ELR (cell line): ENCODE measurements around the gene AMOTL1.
A peak's percentile ranks its signal among the peaks of the same experiment; 100 is the strongest.
"Not testable (repeated sequence)": the region's sequence is repeated elsewhere in the genome, so short reads cannot be mapped to it uniquely, and the experiment has no call there.

ENCODE experiments used
- DNase-seq: peaks from one replicate; pipeline ENCODE4 v3.0.0-alpha.2; 2015; ENCODE audit warnings: low read depth

Gene AMOTL1

GRCh38 chr11:94883878-94884277, 115.7 kb downstream of the AMOTL1 start:
- no peak for DNase-seq

- DNase-seq = no peak
Observed at GRCh38 chr11:94884376-94884775, 116.2 kb downstream of the AMOTL1 start.

DNA sequence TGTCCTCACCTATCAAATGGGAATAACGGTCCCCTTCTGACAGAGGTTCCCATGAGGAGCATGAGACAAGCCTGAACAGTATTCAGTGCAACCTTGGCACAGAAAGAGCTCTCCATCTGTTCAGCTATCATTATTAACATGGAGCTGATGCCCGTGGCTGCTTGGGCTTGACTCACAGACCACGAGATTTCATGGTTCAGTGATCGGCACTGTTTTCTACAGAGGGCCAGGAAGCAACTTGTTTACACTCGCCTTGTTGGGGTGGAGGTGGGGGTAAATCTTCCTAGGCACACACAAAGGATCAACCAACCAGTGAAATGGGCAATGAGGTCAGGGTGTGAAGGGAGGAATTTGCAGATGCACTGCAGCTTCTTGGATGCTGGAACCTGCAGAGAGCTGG, 117.0 kb downstream of the AMOTL1 start:
- DNase-seq = peak; percentile 22

- DNase-seq = no peak
Observed at GRCh38 chr11:94885581-94885980, 117.4 kb downstream of the AMOTL1 start.

- DNase-seq = no peak
Observed at GRCh38 chr11:94888204-94888603, 120.0 kb downstream of the AMOTL1 start.

DNA sequence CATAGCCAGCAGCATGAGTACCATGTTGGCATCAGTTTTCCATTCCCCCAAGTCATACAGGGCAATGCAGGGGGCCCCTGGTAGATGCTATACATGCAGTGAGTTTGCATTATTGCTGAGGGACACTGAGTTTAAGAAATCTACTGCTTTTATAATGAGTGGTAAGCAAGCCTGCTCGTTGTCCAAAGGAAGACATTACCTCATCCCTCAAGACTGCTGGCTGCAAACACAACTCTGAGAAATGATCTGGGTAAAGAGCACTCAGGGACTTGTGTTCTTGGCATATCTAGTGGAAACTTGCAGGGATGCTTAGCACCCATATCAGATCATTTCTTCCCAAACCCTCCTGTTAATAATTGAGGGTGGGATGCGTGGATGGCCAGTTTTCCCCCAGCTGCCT, 127.3 kb downstream of the AMOTL1 start:
- DNase-seq = peak; percentile 31

DNA sequence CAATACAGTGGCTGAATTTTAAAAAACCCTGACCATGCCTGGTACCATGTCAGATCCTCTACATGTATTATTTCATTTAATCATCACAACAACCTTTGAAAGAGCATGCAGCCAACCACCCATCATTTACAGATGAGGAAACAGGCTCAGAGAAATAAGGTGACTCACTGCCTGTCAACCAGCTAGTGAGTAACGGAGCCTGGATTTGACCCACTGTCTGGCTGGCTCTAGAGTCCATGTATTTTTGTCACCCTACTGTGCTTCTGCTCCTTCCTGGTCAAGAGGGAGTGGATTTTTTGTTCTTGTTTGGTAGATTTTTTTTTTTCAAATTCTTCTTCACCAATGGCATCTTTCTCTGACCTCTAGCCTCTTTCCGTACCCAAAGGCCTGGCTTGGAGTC, 127.8 kb downstream of the AMOTL1 start:
- peak; percentile 79 for DNase-seq

DNA sequence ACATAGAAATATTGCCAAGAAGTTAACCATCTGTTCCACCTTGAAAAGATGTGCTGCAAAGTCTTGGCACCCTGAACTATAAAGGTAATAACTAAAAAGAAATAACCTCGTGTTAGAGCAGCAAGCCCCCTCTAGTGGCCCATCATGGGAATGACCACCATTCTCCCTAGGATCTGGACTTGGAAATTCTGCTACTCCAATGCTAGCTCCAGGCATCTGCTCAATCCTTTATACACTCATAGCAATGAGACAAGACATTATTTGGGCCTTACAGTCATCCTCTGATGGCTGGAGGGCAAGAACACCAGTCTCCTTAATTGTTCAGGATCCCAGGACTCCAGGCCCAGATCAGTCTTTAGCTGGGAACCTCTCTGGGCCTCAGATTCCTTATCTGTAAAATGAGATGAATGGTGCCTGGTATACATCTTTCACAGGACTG, 129.2 kb downstream of the AMOTL1 start:
- peak; percentile 64 for DNase-seq

- DNase-seq = no peak
Observed at GRCh38 chr11:94907226-94907625, 139.1 kb downstream of the AMOTL1 start.

- peak; percentile 62 for DNase-seq
Observed at GRCh38 chr11:94909371-94909820, 141.2 kb downstream of the AMOTL1 start.

DNA sequence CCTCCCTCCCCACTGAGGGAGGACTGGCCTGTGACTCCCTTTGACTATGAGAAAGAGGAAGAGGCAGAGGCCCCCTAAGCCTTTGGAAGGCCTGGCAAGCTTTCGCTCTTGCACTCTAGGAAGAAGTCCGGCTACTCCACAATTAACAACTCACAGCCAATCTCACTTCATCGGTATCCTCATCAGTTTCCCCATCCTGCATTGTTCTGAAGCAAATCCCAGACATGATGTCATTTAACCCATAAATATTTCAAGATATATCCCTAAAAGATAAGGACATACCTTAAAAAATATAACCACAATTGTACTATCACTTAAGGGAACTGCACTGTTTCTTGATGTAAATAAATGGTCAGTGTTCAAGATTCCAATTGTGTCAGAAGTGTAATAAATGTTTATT, 142.1 kb downstream of the AMOTL1 start:
- no peak for DNase-seq

GRCh38 chr11:94910779-94911178, 142.6 kb downstream of the AMOTL1 start:
- DNase-seq = peak; percentile 23

GRCh38 chr11:94912806-94913205, 144.7 kb downstream of the AMOTL1 start:
- no peak for DNase-seq

GRCh38 chr11:94913718-94914394, 145.7 kb downstream of the AMOTL1 start:
- DNase-seq = not testable (repeated sequence)

- no peak for DNase-seq
Observed at GRCh38 chr11:94920311-94920710, 152.2 kb downstream of the AMOTL1 start.

- DNase-seq = no peak
Observed at GRCh38 chr11:94922321-94923003, 154.3 kb downstream of the AMOTL1 start.

- DNase-seq = no peak
Observed at GRCh38 chr11:94923004-94923334, 154.8 kb downstream of the AMOTL1 start.

DNA sequence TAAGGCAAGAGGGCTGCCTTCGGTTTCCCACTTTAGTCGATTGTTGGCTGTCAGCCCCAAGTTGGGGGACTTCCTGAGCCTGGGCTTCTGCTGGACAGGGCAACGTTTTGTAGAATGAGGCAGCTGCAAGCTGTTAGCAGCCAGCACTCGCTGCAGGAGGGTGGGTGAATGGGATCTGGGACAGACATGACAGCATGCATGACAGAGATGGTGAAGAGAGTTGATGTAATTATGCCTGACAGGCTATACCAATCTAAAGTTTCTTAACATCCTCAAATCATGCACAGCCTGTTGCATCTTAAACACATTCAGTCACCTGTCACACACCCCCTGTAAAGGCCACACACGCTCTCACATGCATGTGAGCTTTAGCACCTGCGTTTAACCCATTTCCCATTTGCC, 156.0 kb downstream of the AMOTL1 start:
- no peak for DNase-seq

DNA sequence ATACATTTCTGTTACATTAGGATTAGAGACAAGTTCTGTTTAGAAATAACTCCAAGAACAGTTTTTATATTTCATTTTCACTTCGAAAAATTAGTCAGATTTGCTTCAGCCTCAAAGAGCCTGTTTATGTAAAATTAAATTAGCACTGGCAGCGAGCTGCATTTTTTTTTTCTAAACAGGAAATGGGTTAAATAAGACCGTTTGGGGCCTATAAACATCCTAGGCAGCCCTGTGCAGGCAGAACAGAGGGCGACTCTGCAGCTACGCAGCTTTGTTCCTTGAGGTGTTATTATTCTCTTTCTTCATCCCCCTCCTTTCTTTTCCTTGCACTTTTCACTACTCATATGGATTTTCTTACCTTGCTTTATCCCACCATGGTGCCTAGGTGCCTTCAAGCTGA, 156.5 kb downstream of the AMOTL1 start:
- DNase-seq = no peak

DNA sequence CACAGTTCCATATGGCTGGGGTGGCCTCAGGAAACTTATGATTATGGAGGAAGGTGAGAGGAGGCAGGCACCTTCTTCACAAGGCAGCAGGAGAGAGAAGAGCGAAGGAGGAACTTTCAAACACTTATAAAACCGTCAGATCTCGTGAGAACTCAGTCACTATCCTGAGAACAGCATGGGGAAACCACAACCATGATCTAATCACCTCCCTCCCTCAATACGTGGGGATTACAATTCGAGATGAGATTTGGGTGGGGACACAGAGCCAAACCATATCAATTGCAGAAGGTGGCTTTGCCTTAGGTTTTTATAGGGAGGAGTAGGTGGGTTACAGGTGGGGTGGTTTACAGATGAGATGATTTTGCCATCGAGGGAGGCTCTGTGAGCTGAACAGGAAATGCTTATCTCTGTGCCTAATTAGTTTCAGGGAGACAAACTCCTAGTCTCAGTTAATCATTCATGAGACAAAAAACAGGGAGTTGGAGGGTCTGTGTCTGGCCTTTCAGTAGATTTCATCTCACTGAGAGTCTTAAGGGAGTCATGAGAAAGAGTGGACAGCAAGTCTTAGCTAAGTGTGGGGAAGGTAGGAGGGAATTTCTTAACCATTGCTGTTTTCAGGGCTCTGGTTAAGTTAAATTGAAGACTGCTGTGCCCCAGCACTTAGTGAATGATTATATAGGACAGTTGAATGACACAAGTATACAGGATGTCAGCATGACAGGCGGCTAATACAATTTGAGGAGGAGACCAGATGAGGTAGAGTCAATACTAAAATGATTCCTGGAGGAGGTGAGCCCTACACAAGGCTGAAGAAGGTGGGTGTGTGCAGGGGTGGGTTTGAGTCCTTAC, 157.5 kb downstream of the AMOTL1 start:
- DNase-seq = no peak

- DNase-seq = peak; percentile 33
Observed at GRCh38 chr11:94926271-94926625, 158.1 kb downstream of the AMOTL1 start.
